CMK (cell line): Measurements from ENCODE around the gene ZBTB12.

Source experiments
- DNase-seq: peaks from one replicate; pipeline ENCODE4 v3.0.0-alpha.2; 2010; ENCODE audit warnings: low read depth

Gene ZBTB12

DNA sequence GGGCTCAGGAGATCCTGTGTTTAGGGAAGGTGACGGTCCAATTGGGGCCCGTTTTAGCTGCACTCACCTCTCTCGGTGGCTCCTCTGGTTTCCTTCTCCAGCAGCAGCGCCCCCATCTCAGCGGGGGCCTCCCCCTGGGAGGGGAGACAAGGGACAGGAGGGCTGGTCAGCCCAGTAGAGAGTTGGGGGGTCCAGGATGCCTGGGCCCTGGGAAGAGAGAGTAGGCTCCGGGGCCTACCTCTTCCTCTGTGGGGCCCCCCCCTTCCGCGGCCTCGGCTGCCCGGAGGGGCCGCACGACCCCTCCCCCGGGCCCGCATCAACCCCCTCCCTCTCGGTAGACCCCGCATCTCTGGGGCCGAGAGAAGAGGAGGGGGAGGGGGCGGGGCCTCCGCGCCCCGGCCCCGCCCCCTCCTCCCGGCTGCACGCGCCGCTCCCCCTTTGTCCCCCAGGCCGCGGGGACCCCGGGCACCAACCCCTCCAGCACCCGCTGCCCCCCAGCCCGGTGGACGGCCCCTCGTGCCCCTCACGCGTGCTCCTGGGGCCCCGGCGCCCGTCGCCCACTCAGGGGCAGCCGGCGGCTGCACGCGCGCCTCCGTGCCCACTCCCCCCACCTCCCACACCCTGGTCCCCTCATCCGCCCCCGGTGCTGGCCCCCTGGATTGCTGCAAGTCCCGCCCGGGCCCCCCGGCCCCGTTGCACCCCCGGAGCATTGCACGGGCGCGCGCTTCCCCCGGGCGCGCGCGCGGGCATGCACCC, 4.9 kb downstream of the ZBTB12 start:
- DNase-seq, result no peak

DNA sequence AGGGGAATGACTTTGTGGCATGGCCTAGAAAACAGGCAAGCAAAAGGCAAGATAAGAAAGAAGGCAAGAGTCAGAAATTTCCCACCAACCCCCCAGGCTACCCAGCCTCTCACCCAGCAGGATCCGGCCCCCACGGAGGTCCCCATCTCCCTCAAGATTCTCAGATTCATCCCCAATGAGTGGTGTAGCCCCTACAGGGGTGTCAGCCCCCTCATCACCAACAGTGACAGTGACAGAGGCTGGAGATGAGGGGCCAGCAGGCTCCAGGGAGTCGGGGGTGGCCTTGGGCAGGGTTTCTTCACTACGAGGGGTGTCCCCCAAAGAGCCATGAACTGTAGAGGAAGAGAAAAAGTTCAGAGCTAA, 5.4 kb downstream of the ZBTB12 start:
- no peak for DNase-seq

DNA sequence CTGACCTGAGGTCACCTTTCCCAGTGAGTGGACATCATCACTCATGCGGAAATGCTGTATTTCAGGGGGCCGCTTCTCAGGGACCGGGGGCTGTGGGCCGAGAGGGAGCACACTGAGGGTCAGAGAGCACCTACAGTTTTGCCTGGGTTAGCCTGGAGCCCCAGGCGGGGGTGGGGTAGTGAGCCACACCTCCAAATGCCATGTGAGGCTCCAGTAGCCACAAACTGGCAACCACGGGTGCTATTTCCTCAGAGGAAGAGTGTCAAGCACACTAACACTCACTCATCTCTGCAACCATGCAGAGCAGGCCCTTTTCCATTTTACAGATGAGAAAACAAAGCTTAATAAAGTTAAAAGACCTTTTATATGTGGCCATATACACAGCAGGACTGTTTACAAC, 9.1 kb downstream of the ZBTB12 start:
- DNase-seq, result no peak

DNA sequence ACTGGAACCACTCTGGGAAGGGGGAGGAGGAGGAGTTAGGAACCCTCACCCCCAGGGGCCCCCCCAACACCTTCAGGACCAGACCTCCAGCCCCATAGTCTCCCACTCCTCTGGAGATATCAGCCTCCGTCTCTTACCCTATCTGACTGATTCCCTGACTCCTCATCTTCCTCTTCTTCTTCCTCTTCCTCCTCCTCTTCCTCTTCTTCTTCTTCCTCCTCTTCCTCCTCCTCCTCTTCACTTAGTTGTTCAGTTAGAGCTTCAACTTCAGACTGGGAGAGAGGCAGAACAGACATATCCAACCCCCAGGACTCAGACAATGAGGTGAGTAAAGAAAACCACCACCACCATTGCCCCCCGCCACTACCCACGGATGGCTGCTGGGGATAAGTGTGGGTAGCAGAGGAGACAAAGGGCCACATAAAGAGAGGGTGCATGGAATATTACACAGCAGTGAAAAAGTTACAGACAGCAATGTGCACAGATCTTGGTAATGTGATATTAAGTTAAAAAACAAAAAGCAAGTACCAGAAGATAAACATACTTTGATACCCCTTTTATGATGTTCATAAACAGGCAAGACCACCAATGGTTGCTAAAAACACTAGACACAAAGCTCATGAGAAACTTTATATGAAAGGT, 12.4 kb downstream of the ZBTB12 start:
- no peak for DNase-seq

DNA sequence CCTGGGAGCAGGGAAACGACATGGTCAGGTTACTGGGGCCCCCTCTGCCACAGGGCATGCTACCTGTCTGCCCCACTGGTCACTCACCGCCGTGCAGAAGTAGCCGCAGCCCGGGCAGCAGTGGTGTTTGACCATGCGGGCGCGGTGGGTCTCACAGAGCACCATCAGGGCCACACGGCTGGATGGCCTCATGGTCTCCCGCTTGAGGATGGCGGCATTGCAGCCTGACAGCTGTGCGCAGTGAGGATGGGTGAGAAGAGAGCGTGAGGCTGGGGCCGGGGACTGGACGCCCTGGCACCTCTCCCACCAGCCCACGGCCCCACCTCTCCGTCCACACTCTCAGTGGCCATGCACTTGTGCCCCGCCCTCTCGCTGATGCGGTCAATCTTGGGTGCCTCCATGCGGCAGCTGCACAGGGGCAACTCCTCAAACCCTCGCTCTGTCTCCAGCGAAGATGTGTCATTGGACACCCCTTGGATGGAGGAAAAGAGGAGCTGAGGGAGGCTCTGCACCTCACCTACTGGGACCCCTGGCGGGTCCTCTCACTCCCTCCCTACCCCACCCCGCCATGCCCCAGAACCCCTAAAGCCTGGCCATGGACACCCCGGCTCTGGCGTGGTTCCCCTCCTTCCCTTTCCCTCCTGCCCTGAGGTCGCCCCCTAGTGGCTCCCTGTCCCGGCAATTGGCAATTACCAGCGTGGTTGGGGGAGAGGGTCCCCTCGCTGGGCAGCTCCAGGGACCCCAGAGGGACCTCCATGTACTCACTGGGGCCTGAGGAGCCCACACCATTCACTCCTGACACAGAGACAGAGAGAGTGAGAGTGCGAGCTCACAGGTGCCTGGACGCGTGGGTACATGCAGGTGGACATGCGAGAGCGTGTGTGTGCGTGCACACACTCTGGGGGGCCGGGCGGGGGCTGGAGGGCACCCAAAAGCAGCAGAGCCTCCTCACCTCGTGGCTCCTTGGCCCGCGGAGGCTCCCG, 13.3 kb downstream of the ZBTB12 start:
- DNase-seq, result no peak

DNA sequence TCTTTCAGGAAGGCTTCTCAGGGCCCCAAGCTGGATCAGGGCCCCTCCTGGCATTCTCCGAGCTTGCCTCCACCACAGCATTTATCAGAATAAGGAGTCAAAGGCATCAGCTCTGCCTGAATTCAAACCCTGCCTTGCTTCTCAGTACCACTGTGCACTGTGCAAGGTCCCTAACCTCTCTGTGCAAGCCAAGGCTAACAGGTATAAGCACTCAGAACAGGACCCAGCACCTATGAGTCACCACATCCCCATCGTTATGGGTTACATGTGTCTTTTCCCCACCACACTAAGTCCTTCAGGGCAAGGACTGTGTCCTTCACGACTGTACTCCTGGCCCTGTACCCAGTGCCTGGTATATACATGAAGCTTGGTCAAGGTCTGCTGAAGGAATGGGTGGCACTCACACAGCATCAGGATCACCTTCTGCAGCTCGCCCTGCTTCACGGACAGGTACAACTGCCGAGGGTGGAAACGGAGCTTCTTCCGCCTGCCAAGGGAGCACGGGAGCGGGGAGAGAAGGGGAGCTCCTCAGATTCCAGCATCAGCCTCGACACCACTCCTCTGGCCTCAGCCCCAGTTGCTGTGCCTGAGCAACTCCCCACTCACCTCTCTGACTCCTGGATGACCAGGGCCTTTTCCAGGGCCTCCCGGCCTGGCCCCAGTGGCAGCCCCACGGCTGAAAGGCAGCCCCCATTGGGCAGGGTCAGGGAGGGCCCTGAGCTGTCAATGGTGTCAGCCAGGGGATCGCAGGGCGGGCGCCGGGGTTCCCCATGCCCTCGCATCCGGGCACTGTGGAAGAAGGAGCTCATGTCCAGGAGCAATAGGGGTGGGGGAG, 14.5 kb downstream of the ZBTB12 start:
- no peak for DNase-seq

DNA sequence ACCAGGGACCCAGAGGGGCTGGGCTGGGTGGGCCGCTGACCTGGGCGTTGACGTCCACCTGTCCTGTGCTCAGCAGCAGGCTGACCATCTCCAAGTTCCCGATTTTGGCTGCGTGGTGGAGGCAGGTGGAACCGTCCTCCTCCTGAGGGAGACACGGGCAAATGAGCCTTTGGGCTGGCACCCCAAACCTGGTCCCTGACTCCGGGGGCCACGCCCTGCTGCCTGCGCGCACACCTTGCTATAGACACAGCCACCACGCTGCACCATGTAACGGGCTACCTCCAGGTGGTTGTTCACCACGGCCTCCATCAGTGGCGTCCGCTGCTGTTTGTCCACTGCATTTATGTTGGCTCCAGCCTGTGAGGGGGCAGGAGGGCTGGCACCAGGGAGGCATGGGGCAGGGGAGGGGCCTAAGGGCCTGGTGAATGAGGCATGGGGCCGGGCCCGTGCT, 15.3 kb downstream of the ZBTB12 start:
- no peak for DNase-seq

DNA sequence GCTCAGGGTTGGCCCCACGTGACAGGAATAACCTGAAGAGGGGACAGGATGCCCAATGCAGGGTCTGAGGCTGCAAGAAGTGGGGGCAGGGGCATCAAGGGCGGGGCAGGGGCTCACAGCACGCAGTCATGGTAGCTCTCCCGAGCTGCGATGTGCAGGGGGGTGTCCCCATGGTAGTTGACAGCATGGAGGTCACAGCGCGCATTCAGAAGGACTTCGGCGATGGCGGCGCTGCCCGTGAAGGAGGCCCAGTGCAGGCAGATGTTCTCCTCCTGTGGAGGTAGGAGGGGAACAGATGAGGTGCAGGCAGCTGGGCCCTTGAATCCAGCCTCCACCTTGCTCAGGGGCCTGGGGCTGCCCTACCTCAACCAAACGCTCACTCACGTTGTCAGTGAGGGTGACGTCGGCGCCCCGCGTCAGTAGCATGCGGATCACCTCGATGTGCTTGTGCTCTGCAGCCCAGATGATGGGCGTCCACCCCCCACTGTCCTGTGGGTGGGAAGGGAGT, 17.3 kb downstream of the ZBTB12 start:
- no peak for DNase-seq

DNA sequence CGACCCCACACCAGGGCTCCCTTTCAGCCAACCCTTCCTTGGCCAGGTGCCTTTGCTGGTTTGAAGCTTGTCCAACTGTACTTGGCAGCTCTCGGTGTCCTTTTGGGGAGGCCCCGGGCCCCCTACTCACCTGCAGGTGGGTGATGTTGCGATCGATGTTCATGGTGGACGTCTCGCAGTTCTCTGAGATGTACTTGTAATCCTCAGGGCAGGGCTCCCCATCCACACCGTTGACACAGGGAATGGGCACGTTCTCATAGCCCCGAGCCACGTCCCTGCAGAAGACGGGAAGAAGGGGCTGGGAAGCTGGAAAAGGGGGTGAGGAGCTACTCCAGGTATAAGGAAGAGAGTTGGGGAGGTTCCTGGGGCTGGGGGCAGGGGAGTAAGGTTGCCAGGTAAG, 18.2 kb downstream of the ZBTB12 start:
- DNase-seq, result no peak

DNA sequence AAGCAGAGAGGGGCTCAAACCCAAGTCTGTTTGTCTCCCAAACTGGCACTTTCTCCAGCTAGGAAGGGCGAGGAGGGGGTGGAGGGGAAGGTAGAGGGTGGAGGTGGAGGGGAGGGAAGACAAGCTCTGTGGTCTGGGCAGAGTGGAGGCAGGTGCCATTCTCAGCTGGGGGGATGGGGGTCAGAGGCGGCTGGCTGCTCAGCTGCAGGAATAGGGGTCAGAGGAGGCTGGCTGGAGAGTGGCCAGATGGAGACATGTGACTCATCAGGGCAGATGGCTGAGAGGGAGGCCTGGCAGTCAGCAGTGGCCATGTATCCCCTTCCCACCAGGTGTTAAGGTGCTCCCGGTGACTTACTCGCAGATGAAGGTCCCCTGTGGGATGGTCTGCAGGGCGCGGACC, 19.5 kb downstream of the ZBTB12 start:
- no peak for DNase-seq

DNA sequence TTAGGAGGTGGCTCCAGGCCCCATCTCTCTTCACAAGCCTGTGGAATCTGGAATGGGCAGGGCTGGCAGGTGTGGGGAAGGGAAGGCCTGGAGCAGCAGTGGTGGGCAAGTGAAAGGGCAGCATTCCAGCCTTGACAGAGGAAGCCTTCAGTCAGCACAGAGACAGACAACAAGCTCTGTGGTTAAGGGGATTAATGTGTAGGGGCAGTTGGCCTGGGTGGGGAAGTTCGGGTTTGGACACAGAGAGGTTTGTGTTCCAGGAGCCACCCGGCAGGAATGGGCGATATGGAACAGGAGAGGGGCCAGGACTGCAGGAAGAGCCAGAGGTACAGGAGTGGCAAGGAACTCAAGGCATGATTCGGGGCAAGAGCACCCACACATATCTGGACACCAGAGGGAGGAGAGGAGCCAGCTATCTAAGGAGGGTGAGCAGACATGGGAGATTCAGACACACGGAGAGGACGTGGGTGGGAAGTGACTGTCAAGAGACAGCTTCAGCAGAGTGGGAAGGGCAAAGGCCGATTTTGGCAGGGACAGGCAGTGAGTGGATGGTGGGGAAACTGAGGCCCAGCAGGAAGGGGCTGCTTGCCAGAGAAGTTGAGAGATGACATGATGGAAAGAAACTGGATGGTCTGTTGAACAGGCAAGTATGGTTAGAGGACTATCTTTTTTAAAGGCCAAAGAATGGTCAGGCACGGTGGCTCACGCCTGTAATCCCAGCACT, 20.6 kb downstream of the ZBTB12 start:
- no peak for DNase-seq

DNA sequence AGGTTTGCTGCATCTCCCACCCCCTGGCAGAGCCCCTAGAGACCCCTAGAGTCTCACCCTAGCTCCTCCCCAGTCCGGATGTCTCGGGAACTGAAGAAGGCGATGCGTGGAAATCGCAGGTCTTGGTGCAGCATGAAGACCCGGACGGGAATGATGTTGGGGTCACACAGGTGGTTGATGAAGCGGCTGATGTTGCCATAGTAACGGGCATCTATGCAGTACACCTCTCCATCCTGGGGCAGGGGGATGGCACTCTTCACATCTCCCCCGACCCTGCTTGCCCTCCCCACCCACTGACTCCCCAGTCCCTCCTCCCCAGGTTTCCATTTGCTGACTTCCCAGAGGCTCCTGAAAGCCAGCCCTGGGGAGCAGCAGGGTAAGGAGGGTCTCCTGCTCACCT, 21.3 kb downstream of the ZBTB12 start:
- DNase-seq, result no peak

DNA sequence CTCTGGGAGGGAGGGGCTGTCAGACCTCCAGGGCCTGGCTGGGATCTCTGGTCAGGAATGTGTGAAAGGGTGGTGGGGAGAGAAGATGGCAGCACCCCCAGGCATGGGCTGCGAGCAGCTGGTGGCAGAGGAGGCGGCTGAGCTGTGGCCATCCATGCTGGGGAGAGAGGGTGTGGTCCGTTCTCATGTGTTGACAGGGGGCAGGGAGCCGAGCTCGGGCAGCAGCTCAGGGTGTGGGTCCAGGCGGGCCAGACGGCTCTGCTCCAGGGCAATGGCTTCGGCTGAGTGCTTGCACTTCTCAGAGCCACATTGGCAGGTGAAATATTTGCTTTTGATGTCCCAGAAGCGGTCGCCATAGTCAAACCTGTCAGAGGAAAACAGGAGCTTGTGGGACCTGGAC, 22.0 kb downstream of the ZBTB12 start:
- no peak for DNase-seq

DNA sequence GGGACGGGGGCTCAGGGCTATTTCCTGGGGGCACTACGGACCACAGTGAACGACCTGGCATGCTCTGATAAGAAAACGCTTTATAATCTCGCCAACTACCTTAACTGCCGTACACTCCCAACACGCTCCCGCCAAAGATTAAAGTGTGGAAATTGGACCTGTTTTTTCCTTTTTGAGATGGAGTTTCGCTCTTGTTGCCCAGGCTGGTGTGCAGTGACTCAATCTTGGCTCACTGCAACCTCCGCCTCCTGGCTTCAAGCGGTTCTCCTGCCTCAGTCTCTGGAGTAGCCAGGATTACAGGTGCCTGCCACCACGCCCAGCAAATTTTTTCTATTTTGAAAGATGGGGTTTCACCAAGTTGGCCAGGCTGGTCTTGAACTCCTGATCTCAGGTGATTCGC, 22.7 kb downstream of the ZBTB12 start:
- DNase-seq, result no peak

DNA sequence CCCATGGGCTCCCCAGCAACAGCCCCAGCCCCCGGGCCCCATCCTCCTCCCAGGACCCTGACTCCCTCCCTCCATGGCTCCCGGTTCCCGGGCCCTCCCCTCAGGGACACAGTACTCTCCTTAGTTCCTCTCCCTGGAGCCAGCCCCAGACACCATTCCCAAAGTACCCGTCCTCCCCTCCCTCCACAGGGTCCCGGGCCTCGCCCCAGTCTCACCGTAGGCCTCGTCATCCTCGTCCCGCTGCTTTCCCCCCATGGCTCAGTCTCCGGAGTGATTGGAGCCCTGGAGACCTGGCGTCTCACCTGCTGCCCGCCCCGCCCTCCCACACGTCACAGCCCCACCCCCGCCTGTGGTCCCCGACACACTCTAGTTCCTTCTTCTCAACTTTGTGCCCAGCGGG, 23.2 kb downstream of the ZBTB12 start, which contains the start of gene SLC44A4:
Gene SLC44A4, minus strand, starts transcription at position 272 of the 400 bp plus-strand sequence. Its CDS starts 17 bp downstream, at position 255.
- no peak for DNase-seq

DNA sequence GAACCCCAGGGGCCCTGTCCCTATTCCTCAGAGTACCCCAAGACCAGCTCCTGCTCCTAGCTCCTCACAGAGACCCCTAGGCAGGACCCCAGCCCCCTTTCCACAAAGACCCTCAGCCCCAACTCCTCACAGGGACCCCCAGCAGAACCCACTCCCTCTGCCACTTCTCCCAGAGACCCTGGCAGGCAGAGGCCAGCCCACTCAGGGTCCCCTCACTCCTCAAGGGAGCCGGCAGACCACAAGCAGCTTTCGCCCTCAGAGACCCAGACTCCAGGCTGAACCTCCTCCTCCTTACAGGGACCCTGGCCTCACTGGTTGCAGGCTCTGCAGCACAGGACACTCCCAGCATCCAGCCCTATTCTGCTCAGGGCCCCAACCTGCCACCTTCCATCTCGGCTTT, 23.7 kb downstream of the ZBTB12 start:
- DNase-seq, result no peak

DNA sequence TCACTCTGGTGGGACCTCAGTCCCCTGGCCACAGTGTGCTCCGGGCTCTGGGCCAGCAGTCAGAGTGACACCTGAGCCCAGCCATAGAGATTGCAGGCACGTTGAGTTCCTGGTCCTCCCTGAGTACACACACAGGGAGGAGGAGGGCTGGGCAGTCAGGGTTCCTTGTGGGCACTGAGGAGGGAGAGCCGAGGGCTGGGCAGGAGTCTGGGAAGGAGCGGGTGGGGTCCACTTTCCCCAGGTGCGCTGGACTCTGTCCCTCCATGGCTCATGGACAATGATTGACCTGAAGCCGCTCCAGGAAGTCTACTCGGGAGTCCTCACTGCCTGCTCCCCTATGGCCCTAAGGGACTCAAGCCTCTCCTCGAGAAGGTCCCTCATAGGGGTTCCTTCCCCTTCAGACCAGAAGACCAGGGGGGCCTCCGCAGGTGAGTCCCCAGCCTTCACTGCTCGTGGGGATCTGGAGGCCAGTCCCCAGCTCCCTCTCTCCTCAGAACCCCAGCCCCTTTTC, 24.2 kb downstream of the ZBTB12 start:
- DNase-seq, result no peak

DNA sequence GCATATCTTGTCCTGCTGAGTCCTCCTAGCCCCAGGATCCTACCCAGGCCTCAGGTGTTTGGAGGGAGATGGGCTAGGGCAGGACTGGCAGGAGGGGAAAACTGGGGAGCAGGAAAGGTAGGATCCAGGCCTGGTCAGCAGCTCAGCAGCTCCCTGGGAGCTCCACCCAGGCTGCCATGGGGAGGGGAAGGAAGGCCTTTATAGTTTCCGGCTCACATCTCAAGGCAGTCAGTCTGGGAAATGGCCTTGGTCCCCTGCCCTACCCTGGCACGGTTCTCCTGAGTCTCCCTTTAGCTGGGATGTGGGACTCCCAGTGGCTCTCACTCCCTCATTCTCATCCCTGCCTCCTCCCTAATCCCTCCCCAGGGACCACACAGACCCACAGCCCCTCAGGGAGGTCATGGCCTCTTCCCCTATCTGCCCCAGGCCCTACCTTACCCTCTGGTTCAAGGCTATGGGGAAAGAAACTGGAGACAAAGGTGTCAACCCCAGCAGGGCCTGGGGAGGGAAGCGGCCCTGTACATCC, 24.7 kb downstream of the ZBTB12 start:
- no peak for DNase-seq

DNA sequence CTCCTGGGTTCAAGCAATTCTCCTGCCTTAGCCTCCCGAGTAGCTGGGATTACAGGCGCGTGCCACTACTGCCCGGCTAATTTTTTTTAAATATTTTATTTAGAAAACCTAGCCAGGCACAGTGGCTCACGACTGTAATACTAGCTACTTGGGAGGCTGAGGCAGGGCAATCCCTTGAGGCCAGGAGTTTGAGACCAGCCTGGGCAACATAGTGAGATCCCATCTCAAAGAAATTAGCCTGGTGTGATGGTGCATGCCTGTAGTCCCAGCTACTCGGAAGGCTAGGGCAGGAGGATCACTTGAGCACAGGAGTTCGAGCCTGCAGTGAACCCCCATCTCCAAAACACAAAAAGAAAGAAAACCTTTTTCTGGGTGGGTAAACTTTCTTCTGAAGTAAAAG, 25.5 kb downstream of the ZBTB12 start:
- DNase-seq, result no peak

DNA sequence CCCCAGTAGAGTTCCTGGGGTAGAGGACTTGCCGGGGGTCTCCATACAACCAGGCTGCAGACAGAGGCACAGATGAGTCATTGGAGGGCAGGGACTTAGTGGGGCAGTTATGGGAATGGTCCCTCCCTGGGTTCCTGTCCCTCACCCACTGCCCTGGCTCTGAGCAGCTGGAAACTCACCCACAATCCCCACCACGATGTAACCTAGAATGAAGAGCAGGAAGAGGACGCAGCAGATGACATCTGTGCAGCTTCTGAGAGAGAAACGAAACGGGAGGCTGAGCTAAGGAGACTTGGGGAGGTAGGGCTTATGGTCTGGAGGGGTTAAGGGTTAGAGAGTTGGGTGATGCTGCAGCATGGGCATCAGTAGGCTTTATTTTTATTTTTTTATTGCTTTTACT, 26.0 kb downstream of the ZBTB12 start:
- no peak for DNase-seq
